SH-SY5Y (cell line): Measurements from ENCODE around the gene ATP5F1B.

ENCODE experiments used
- GATA2 ChIP-seq: IDR thresholded peaks from 2 replicates; pipeline ENCODE4 v1.6.1; 2011; ENCODE audit warnings: mild to moderate bottlenecking, low read depth, low read length
- GATA3 ChIP-seq: IDR thresholded peaks from 2 replicates; pipeline ENCODE4 v1.6.1; 2011; ENCODE audit warnings: low read depth, mild to moderate bottlenecking, low read length, moderate library complexity

DNA sequence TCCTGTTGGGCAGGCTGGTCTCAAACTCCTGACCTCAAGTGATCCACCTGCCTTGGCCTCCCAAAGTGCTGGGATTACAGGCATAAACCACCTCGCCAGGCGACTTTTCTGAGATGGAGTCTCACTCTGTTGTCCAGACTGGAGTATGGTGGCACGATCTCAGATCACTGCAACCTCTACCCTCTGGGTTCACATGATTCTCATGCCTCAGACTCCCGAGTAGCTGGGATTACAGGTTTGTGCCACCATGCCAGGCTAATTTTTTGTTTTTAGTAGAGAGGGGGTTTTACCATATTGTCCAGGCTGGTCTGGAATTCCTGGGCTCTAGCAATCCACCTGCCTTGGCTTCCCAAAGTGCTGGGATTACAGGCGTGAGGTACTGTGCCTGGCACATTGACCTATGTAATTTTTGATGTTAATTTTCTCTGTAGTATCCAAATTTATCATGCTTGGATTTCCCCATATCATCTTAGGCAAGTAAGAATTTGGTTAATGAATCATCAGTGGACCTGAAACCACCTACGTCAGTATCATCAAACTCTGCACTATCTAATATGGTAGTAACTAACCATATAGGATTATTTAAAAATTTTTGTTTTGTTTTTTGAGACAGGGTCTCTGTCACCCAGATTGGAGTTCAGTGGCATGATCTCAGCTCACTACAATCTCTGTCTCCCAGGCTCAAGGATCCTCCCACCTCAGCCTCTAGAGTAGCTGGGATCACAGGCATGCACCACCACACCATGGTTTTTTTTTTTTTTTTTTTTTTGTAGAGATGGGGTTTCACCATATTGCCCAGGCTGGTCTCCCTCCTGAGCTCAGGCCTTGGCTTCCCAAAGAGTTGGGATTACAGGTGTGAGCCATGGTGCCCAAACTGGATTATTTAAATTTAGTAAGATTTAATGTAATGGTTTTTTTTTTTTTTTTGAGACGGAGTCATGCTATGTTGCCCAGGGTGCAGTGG is 11.9 kb upstream of the ATP5F1B start:
- TF ChIP-seq GATA2 (no peak), GATA3 (no peak)
